NCI-H526 (cell line): ENCODE measurements around the gene ENTR1.
"Not testable (repeated sequence)": the region's sequence is repeated elsewhere in the genome, so short reads cannot be mapped to it uniquely, and the experiment has no call there.

Experiments used
- DNase-seq, 2 experiments: peaks; one replicate each; lab custom pipeline; 2025; lab: John Stamatoyannopoulos, UW

ENTR1 gene

DNA sequence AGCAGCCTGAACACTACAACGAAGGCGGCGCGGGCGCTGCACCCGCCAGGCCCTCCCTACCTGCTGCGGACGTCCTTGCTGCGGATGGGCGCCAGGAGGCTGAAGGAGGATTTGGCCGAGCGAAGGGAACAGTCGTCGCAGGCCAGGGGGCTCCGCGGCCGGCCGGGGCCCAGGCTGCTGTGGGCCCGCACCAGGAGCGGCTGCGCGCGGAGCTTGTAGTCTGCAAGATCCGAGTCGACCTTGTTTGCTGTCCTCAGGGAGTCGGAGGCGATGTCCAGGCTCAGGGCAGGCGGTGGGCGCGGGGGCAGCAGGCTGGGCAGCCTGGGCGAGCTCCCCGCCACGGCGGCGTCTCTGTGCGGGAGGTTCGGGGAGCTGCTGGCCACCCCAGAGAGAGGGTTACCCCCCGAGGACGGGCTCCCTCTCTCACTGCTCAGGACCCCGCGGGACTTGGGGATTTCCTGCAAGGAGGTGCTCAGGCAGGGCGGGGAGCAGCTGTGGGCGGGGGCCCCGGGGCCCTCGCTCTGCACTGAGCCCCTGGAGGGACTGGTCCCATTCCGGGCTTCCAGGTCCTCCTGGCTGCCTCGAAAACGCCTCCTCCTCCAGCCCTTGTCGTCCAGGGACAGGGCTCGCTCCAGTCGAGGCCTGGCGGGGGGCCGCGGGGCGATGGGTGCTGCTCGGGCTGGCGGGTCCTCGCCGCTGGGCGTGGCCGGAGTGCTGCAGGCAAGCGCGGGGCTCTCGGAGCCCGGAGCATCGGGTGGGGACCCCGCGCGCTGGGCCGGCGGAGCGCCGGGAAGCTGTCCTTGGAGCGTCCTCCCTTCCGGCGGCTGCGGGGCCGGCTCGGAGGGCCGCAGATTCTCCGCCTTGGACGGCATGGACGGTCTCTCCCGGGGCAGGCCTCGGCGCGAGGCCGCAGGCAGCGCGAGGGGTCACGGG, 28.4 kb upstream of the ENTR1 start:
- peak in 1 of 2 experiments; percentile 56 for DNase-seq

DNA sequence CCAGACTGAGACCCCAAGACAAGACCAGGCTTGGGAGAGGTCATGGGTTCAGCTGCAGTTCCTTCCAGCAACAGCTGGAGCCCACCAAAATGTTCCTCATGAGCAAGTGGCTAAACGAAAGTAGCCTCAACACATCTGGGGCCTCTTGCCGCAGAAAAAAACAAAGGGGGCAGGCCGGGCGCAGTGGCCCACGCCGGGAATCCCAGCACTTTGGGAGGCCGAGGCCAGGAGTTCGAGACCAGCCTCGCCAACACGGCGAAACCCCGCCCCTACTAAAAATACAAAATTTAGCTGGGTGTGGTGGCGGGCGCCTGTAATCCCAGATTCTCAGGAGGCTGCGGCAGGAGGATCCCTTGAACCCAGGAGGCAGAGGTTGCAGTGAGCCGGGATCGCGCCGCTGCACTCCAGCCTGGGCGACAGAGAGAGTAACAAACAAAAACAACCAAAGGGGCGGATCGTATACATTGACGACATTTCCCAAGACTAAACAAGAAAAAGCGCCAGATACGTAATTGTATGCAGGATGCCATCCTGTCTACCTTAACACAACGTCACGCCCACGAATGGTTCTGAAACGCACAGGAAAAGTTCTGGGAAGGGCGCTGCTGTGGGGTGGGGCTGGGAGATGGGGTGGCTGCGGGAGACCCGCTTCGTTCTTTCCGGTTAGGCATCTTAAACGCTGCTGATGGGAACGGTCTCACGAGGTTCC, 27.6 kb upstream of the ENTR1 start:
- no peak for DNase-seq

DNA sequence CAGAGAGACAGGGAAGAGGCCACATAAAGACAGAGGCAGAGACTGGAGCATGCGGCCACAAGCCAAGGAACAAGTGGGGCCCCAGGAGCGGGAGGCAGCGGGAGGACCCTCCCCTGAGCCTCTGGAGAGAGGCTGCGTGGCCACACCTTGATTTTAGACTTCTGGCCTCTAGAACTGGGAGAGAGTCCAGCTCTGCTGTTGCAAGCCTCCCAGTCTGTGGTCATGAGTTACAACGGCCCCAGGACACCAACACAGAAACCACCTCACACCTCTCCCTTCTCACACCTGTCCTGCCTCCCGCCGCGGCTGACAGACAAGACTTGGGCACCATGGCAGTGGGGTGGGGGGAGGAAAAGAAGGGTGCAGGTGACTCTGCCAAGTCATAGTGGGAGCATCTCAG, 27.0 kb upstream of the ENTR1 start:
- no peak for DNase-seq

- DNase-seq = no peak
Observed at GRCh38 chr9:136436055-136436634, 25.7 kb upstream of the ENTR1 start.

GRCh38 chr9:136434580-136435169, 24.3 kb upstream of the ENTR1 start:
- no peak for DNase-seq

DNA sequence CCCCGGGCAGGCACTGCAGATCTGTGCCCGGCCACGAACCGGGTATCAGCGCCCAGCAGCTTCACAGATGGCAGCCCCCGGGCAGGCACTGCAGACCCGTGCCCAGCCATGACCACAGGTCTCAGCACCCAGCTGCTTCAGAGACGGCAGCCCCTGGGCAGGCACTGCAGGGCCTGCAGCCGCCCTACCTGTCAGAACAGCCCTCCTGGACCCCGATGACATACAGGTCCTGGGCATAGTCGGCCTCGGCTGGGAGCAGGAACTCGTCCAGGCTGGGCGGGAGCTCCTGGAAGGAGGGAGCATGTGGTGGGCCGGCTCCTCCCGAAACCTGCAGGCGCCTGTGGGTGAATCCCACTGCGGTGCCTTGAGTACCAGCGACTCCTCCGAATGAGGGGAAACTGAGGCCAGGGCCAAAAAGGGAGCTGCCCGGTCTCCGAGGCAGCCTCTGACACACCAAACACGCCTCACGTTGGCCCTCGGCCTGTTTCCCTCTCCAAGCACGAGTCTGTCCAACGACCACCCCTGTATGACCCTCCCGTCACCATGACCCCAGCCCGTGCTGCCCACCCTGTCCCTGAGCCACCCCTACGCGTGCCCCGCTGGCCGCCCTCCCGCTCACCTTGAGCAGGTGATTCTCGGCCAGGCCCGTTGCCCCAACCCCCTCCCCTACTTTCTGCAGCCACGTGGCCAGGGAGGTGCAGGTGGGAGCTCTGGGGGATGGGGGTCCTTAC, 23.6 kb upstream of the ENTR1 start:
- DNase-seq = no peak

DNA sequence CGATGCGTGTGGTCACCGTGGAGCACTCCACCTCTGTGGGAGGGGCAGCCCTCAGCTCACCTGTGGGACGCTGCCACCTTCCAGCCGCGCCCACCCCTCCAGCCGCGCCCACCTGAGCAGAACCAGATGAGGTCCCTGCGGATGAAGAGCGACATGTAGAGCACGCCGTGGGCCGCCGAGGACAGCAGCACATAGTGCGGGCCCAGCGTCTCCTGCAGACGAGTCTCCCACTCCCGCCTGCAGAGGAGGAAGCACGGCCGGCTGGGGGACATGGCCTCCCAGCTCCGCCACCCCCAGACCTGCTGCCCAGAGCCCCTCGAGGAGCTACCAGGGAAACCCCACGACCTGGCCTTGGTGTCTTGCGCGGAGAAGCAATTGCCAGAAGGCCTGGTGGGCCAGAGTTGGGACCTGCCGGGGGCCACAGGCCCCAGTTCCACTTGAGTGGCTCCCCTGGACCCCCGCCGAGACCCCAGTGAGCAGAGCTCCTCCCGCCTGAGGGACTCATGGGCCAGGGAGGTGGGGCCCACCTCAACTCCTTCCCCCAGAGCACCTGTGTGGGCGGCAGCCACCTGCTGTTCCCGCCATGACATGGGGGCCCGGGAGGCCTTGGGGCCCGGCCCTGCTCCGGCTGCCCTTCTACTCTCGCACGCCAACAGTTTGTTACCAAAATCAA, 22.8 kb upstream of the ENTR1 start:
- DNase-seq = no peak

GRCh38 chr9:136432591-136432990, 22.2 kb upstream of the ENTR1 start:
- DNase-seq = no peak

DNA sequence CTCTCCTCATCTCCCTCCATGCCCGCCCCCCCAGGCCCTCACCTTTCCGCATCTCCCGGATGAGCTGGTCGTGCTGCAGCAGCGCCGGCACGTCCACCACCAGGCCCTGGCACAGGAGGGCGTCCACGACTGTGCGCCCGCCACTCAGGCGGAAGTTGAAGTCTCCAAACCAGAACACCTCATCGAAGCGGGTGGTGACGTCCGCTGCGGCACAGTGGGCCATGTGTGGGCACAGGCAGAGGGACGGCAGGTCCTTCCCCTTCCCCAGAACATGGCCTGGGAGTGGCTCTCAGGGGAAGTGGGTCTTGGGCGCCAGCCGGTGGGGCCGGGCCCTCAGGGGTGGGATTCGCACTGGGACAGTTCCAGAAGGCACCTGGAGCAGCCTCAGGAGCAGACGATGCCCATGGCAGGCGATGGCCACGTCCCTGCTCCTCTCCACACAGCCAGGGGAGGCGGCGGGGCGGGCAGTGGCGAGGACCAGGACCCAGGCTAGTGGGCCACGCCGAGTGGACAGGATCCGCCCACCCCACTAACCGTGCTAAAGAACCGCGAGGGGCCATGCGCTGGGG, 21.5 kb upstream of the ENTR1 start:
- DNase-seq = no peak

- no peak for DNase-seq
Observed at GRCh38 chr9:136430588-136431234, 20.3 kb upstream of the ENTR1 start.

- no peak for DNase-seq
Observed at GRCh38 chr9:136429683-136430491, 19.5 kb upstream of the ENTR1 start.

DNA sequence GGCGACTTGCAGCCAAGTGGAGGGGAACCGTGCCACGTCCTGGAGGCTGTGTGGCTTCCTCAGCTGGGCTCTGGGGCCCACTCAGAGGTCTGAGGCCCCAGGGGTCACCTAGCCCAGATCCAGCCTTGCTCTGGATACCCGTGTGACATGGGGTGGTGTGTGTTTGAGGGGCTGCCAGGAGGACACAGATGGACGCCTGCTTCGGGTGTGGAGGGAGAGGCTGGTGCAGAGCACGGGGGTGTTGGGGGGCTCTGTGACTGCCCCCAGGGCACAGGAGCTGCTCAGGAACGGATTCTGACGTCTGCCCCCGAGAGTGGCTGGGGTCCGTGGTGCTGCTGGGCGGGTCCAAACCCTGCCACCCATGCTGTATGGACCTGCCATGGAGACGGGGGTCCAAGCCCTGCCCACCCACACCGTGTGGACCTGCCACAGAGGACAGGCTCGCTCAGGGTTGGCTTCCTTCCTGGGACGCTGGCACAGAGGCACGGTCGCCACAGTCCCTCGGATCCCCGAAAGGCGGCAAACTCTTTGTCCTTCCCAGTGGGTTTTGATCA, 18.7 kb upstream of the ENTR1 start:
- no peak for DNase-seq

- no peak for DNase-seq
Observed at GRCh38 chr9:136426787-136427186, 16.4 kb upstream of the ENTR1 start.

- DNase-seq = not testable (repeated sequence)
Observed at GRCh38 chr9:136425367-136425766, 15.0 kb upstream of the ENTR1 start.

GRCh38 chr9:136424750-136425362, 14.4 kb upstream of the ENTR1 start:
- DNase-seq = no peak

- DNase-seq = no peak
Observed at GRCh38 chr9:136423432-136424146, 13.2 kb upstream of the ENTR1 start.

DNA sequence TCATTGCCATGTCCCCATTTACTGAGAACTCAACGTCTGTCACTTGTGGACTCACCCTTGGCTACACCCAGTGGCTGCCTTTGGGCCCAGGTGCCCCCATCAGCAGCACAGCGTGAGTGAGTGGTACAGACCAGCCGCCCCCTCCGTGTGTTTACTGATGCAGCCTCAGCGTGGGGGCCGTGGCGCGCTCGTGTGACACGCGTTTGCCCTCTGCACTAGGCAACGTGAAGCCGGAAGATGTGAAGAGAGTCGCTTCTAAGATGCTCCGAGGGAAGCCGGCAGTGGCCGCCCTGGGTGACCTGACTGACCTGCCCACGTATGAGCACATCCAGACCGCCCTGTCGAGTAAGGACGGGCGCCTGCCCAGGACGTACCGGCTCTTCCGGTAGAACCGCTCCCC, 12.5 kb upstream of the ENTR1 start:
- DNase-seq = no peak

- DNase-seq = no peak
Observed at GRCh38 chr9:136421791-136422190, 11.4 kb upstream of the ENTR1 start.
